ENCODE results near the gene GIPC1.
A peak's percentile ranks its signal among the peaks of the same experiment; 100 is the strongest.

The GIPC1 gene

GRCh38 chr19:14432791-14433553 lies 63.0 kb downstream of the GIPC1 start, which contains the start of gene PKN1:
Gene PKN1 (plus strand): TSS chr19:14433306. CDS start chr19:14433522, 216 bp downstream.
- peak; percentile 25 for DNase-seq

- DNase-seq: no peak
Measured at GRCh38 chr19:14430712-14431111, 65.2 kb downstream of the GIPC1 start.

GRCh38 chr19:14428882-14429416 lies 67.0 kb downstream of the GIPC1 start:
- no peak for DNase-seq
